H1 (cell line): Measurements from ENCODE around the gene COMP. TPM values are rescaled to one million over a fixed set of nuclear protein-coding genes. Genes with fewer than 3 reads are reported as not detected.

Source experiments
- PHF8 ChIP-seq: fragments of 200-600 bp; sonication (generic); conservative IDR thresholded peaks from 2 replicates; pipeline ENCODE4 v1.7.1; 2012; ENCODE audit warnings: low read depth, mild to moderate bottlenecking, inconsistent platforms, low read length, moderate library complexity
- POLR2A ChIP-seq, 2 experiments: IDR thresholded peaks; 1 replicate in 1 of 2; 2 replicates in 1 of 2; pipeline ENCODE4 v1.6.1; 2011; ENCODE audit warnings: low read depth in 2 of 2, low read length in 2 of 2, mild to moderate bottlenecking in 2 of 2; ENCODE audit errors: control extremely low read depth in 1 of 2
- POU5F1 ChIP-seq: IDR thresholded peaks from 2 replicates; pipeline ENCODE4 v1.6.1; 2011; ENCODE audit warnings: low read depth, mild to moderate bottlenecking, low read length, moderate library complexity
- SP1 ChIP-seq: IDR thresholded peaks from 2 replicates; pipeline ENCODE4 v1.6.1; 2011; ENCODE audit warnings: low read depth, low read length
- TAF7 ChIP-seq: optimal IDR thresholded peaks from 2 replicates; pipeline ENCODE3; 2011; ENCODE audit warnings: low read depth, mild to moderate bottlenecking, inconsistent platforms, low read length, moderate library complexity, borderline replicate concordance
- polyA plus RNA-seq, 7 experiments: library from polyadenylated mRNA; depleted of rRNA in 3 of 7; stranded (reverse) in 5 of 7; unstranded in 2 of 7; fragments of >200 nt in 5 of 7; fragments of 200-250 nt in 2 of 7; gene quantifications; 1 replicate in 5 of 7; 2 replicates in 1 of 7; 4 replicates in 1 of 7; pipeline versions ENCODE4 v1.2.1 to v1.2.3, GENCODE V29; 2011 to 2013; ENCODE audit warnings: missing spikeins in 2 of 7, mixed read lengths in 2 of 7
- total RNA-seq: library from RNA; stranded (reverse); fragmentation: NEBNext Ultra II Directional; extraction: Animal tissue kit (Norgen Biotek cat#: 25700); gene quantifications from 2 replicates; pipeline ENCODE4 v1.2.1, GENCODE V29; 2021

COMP gene
- total and polyA plus RNA-seq, 2 of the 8 experiments (the other 6 are each of a cell fraction or from before 2014, with no cell fraction given) = 0.17 TPM

GRCh38 chr19:18831524-18832305, 40.6 kb upstream of the COMP start, which contains the start of gene UPF1 (continued):
- TF ChIP-seq POLR2A (IDR thresholded peaks at IDR 0.05; ENCODE audit: control extremely low read depth in 1 of 2, low read depth in 2 of 2, low read length in 2 of 2) (peak; percentile 81 to 82), TAF7 (peak; percentile 88), SP1 (no peak), POU5F1 (no peak), PHF8 (peak; percentile 88)
